SK-N-SH (cell line): Measurements from ENCODE around the gene GPR137. TPM values are rescaled to one million over a fixed set of nuclear protein-coding genes. Genes with fewer than 3 reads are reported as not detected.

ENCODE experiments used
- CTCF ChIA-PET: fragments of 300-600, 350-600 bp; formaldehyde crosslinking; extraction: SDS; loops from one replicate; lab custom pipeline; 2021; lab: Yijun Ruan, JAX
- POLR2A ChIA-PET: fragments of 350-600 bp; sonication (Branson Sonifier 250); formaldehyde crosslinking; extraction: SDS; loops from one replicate; lab custom pipeline; 2020; ENCODE audit warnings: antibody characterized with exemption, inconsistent platforms; lab: Yijun Ruan, JAX
- DNase-seq: peaks from one replicate; pipeline ENCODE4 v3.0.0; 2012
- H2AFZ ChIP-seq: fragments of 200-600 bp; sonication (generic); 2 replicates; pipeline ENCODE4 v1.8.1; 2016; ENCODE audit warnings: antibody characterized with exemption, mild to moderate bottlenecking, low read depth
- H3F3A ChIP-seq: fragments of 200-600 bp; sonication (generic); replicated peaks from 2 replicates; pipeline ENCODE3; 2016; ENCODE audit warnings: antibody characterized with exemption, mild to moderate bottlenecking; ENCODE audit not compliant: insufficient read depth
- H3K27ac ChIP-seq, 2 experiments: fragments of 200-500 bp in 1 of 2; fragments of 200-600 bp in 1 of 2; sonication (Bioruptor generic) in 1 of 2; sonication (generic), shearing (Covaris generic) in 1 of 2; 2 replicates each; pipeline versions ENCODE4 v1.5.1 to v1.6.1; 2014 to 2016; ENCODE audit warnings: low read depth in 2 of 2, inconsistent platforms in 1 of 2, low read length in 1 of 2, mild to moderate bottlenecking in 1 of 2, mixed read lengths in 1 of 2
- H3K27me3 ChIP-seq: fragments of 200-600 bp; sonication (generic), shearing (Covaris generic); 2 replicates; pipeline ENCODE4 v1.6.1; 2016; ENCODE audit warnings: mixed run types; ENCODE audit not compliant: insufficient read depth
- H3K36me3 ChIP-seq, 2 experiments: fragments of 200-500 bp in 1 of 2; fragments of 200-600 bp in 1 of 2; sonication (Bioruptor generic) in 1 of 2; sonication (generic) in 1 of 2; replicated peaks in 1 of 2; 2 replicates each; pipeline versions ENCODE3 to v1.5.1; 2014 to 2016; ENCODE audit warnings: low read length in 1 of 2, mild to moderate bottlenecking in 1 of 2; ENCODE audit not compliant: insufficient read depth in 2 of 2, control insufficient read depth in 1 of 2
- H3K4me1 ChIP-seq, 2 experiments: fragments of 200-500 bp in 1 of 2; fragments of 200-600 bp in 1 of 2; sonication (Bioruptor generic) in 1 of 2; sonication (generic), shearing (Covaris generic) in 1 of 2; 2 replicates each; pipeline versions ENCODE4 v1.5.1 to v1.6.1; 2014 to 2016; ENCODE audit warnings: low read depth in 1 of 2, low read length in 1 of 2, mixed run types in 1 of 2; ENCODE audit not compliant: insufficient read depth in 2 of 2, control insufficient read depth in 1 of 2
- H3K4me2 ChIP-seq: fragments of 200-600 bp; sonication (generic), shearing (Covaris generic); 2 replicates; pipeline ENCODE4 v1.6.1; 2017; ENCODE audit warnings: mixed run types
- H3K4me3 ChIP-seq, 2 experiments: fragments of 200-500 bp in 1 of 2; fragments of 200-600 bp in 1 of 2; sonication (Bioruptor generic) in 1 of 2; sonication (generic), shearing (Covaris generic) in 1 of 2; 2 replicates each; pipeline versions ENCODE4 v1.5.1 to v1.8.1; 2014 to 2016; ENCODE audit warnings: low read depth in 2 of 2, inconsistent platforms in 1 of 2, low read length in 1 of 2, mild to moderate bottlenecking in 1 of 2, mixed read lengths in 1 of 2, moderate library complexity in 1 of 2
- H3K79me2 ChIP-seq: fragments of 200-600 bp; sonication (generic); 2 replicates; pipeline ENCODE4 v1.8.1; 2017; ENCODE audit warnings: mild to moderate bottlenecking; ENCODE audit not compliant: insufficient read depth
- H3K9ac ChIP-seq: fragments of 200-600 bp; sonication (generic); 2 replicates; pipeline ENCODE4 v1.6.1; 2017; ENCODE audit warnings: mixed run types
- H3K9me2 ChIP-seq: fragments of 200-600 bp; sonication (generic); 2 replicates; pipeline ENCODE4 v1.6.1; 2017; ENCODE audit warnings: mixed run types
- H3K9me3 ChIP-seq: fragments of 200-600 bp; sonication (generic); 2 replicates; pipeline ENCODE4 v1.6.1; 2017; ENCODE audit warnings: mixed run types, mild to moderate bottlenecking, moderate library complexity
- H4K20me1 ChIP-seq: fragments of 200-600 bp; sonication (generic); 2 replicates; pipeline ENCODE4 v1.6.1; 2017; ENCODE audit warnings: mild to moderate bottlenecking, mixed run types; ENCODE audit not compliant: insufficient read depth
- CHD2 ChIP-seq: fragments of 150-350 bp; IDR thresholded peaks from 2 replicates; pipeline ENCODE4 v1.6.1; 2018; ENCODE audit warnings: low read length; ENCODE audit not compliant: partially characterized antibody
- ELF1 ChIP-seq: IDR thresholded peaks from 2 replicates; pipeline ENCODE4 v1.4.0; 2012
- FOXM1 ChIP-seq: IDR thresholded peaks from 2 replicates; pipeline ENCODE4 v1.4.0; 2012; ENCODE audit warnings: low read depth, mild to moderate bottlenecking
- GABPA ChIP-seq: IDR thresholded peaks from 2 replicates; pipeline ENCODE4 v1.4.0; 2012; ENCODE audit warnings: low read depth, mild to moderate bottlenecking
- GATA2 ChIP-seq: sonication (generic); formaldehyde crosslinking; IDR thresholded peaks from 2 replicates; pipeline ENCODE4 v1.5.0; 2020; ENCODE audit warnings: mild to moderate bottlenecking, missing genetic modification reagents
- JUND ChIP-seq: IDR thresholded peaks from 2 replicates; pipeline ENCODE4 v1.4.0; 2012
- MXI1 ChIP-seq: IDR thresholded peaks from 2 replicates; pipeline ENCODE4 v1.6.1; 2012; ENCODE audit warnings: mild to moderate bottlenecking, low read depth, low read length, improper control_type of control experiment
- NFIC ChIP-seq: IDR thresholded peaks from 2 replicates; pipeline ENCODE4 v1.4.0; 2012; ENCODE audit warnings: borderline replicate concordance
- NRF1 ChIP-seq: IDR thresholded peaks from 2 replicates; pipeline ENCODE4 v1.6.1; 2012; ENCODE audit warnings: low read depth, mild to moderate bottlenecking, low read length
- PBX3 ChIP-seq: IDR thresholded peaks from 2 replicates; pipeline ENCODE4; 2012
- POLR2AphosphoS5 ChIP-seq: IDR thresholded peaks from 2 replicates; pipeline ENCODE4 v1.6.1; 2012; ENCODE audit warnings: low read depth, low read length
- REST ChIP-seq: IDR thresholded peaks from 2 replicates; pipeline ENCODE4 v1.6.1; 2012; ENCODE audit warnings: mild to moderate bottlenecking, low read depth, low read length, moderate library complexity
- RFX5 ChIP-seq: IDR thresholded peaks from 2 replicates; pipeline ENCODE4 v1.6.1; 2012; ENCODE audit warnings: mild to moderate bottlenecking, improper control_type of control experiment, low read length
- RXRA ChIP-seq: IDR thresholded peaks from 2 replicates; pipeline ENCODE4 v1.4.0; 2012; ENCODE audit warnings: low read depth, mild to moderate bottlenecking, borderline replicate concordance
- SIN3A ChIP-seq: IDR thresholded peaks from 2 replicates; pipeline ENCODE4 v1.6.1; 2012; ENCODE audit warnings: low read depth, mild to moderate bottlenecking, low read length, moderate library complexity, borderline replicate concordance
- TAF1 ChIP-seq: IDR thresholded peaks from 2 replicates; pipeline ENCODE4 v1.6.1; 2012; ENCODE audit warnings: low read depth, mild to moderate bottlenecking, low read length, moderate library complexity, borderline replicate concordance
- TCF12 ChIP-seq: IDR thresholded peaks from 2 replicates; pipeline ENCODE4 v1.4.0; 2012
- USF1 ChIP-seq: IDR thresholded peaks from 2 replicates; pipeline ENCODE4 v1.4.0; 2012; ENCODE audit warnings: low read depth, borderline replicate concordance
- USF2 ChIP-seq: fragments of 150-350 bp; IDR thresholded peaks from 2 replicates; pipeline ENCODE4 v1.6.1; 2017; ENCODE audit warnings: antibody characterized with exemption, low read length, low read depth, borderline replicate concordance
- WGBS: methylation state at CpG from one replicate; pipeline ENCODE4 v1.1.6; 2017; ENCODE audit warnings: low lambda C conversion rate; 5-methylcytosine and 5-hydroxymethylcytosine counted together
- polyA plus RNA-seq, 3 experiments: library from polyadenylated mRNA; depleted of rRNA; stranded (reverse); fragments of >200 nt; gene quantifications; 2 replicates each; pipeline ENCODE4 v1.2.3, GENCODE V29; 2012

Gene GPR137
- polyA plus RNA-seq, 1 of the 3 experiments (the other 2 are of a cell fraction): 29.9 TPM

- under 1% methylated on average over 40 of the region's 58 CpGs for WGBS
- Histone ChIP-seq H4K20me1 (no peaks in the 10 kb centered on the region), H3K79me2 (peaks cover 43% of the 10 kb centered on the region), H3K4me2 (peak within 1 kb of the TSS; percentile 98), H3K4me1 (peaks cover 15 to 41% of the 10 kb centered on the region in 2 experiments; a peak in 2 of 4 replicates), H2AFZ (peak within 1 kb of the TSS; percentile 63; the same call in 1 of the 2 replicates), H3K9me3 (no peaks in the 10 kb centered on the region), H3K27me3 (no peaks in the 10 kb centered on the region), H3K9me2 (no peaks in the 10 kb centered on the region), H3K4me3 (peak within 1 kb of the TSS; percentile 78 to 92), H3K9ac (peak within 1 kb of the TSS; percentile 84), H3F3A (peaks cover 28% of the 10 kb centered on the region), H3K27ac (peak within 1 kb of the TSS; percentile 94 to 98), H3K36me3 (peaks cover 10 to 32% of the 10 kb centered on the region in 2 experiments)
- DNase-seq: peak; percentile 97
- TF ChIP-seq CHD2 (peak; percentile 21), ELF1 (peak; percentile 74), RFX5 (no peak), RXRA (peak; percentile 52; the same call in 1 of the 2 replicates), PBX3 (no peak; the same call in 1 of the 2 replicates), FOXM1 (peak; percentile 84), SIN3A (peak; percentile 68; the same call in 1 of the 2 replicates), REST (0 out of 2 replicates have a peak, but pooled peaks have one; percentile 16), NRF1 (peak; percentile 83), USF2 (no peak), GABPA (peak; percentile 89), JUND (peak; percentile 19; the same call in 1 of the 2 replicates), TCF12 (no peak), MXI1 (peak; percentile 54; the same call in 1 of the 2 replicates), USF1 (no peak), GATA2 (CRISPR knock-in tag) (no peak), NFIC (peak; percentile 36), TAF1 (peak; percentile 91; the same call in 1 of the 2 replicates), POLR2AphosphoS5 (peak; percentile 86)
- ChIA-PET CTCF (interaction anchor here (0.6 to 3.3 kb wide), 3 partner anchors 11 to 88 kb away, joined by 3 to 17 read pairs (median 3); partner anchors contain the start of gene PLCB3), POLR2A (interaction anchor here (0.6 to 12.4 kb wide), 10 partner anchors 8 to 151 kb away, joined by 3 to 112 read pairs (median 4); partner anchors contain the start of genes DNAJC4, ESRRA, NUDT22 and TRPT1)
Observed at GRCh38 chr11:64240435-64241240, 45.0 kb upstream of the GPR137 start, which contains the start of gene FKBP2. Gene FKBP2 (plus strand): TSS chr11:64241095. CDS start chr11:64242388, 1,293 bp downstream.
